ENCODE data around the gene SORCS2.

DNA sequence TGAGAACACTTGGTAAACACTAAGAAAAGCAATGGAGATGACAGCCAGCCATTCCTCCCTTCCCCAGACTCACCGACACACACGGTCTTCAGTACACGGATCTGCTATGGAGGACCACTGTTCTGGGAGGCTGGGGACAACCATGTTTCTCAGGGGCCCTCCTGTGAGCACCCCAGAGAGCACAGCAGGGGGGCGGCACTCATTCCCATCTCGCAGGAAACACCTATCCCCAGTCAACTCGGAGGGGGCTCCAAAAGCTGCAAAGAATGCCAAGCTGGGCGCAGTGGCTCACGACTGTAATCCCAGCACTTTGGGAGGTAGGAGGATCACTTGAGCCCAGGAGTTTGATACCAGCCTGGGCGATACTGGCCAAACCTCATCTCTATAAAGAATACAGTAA lies 575.2 kb downstream of the SORCS2 start:
- TF ChIP-seq CTCF (conservative IDR thresholded peaks at IDR 0.05; ENCODE audit: low read length) (no peak), EZH2phosphoT487 (IDR thresholded peaks at IDR 0.05; ENCODE audit: borderline replicate concordance, low read depth, low read length) (no peak)

Data from OCI-LY7 (cell line).